WTC11 (cell line): ENCODE data around the gene PCDH7.

Experiments
- GABPB1 ChIP-seq: sonication (generic); formaldehyde crosslinking; IDR thresholded peaks from 2 replicates; pipeline ENCODE4 v1.8.1; 2023; ENCODE audit warnings: mild to moderate bottlenecking, missing genetic modification reagents
- HMGA2 ChIP-seq: fragments of 250-450 bp; sonication (Bioruptor Pico); IDR thresholded peaks from 2 replicates; pipeline ENCODE4 v1.4.0; 2021; ENCODE audit warnings: mild to moderate bottlenecking, moderate library complexity
- NFYB ChIP-seq: sonication (generic); formaldehyde crosslinking; conservative IDR thresholded peaks from 2 replicates; pipeline ENCODE4 v1.8.0; 2022; ENCODE audit warnings: low read depth, missing genetic modification reagents
- TF ChIP-seq, protein P1 (sequence below): fragments of 200-600 bp; IDR thresholded peaks from 2 replicates; pipeline ENCODE4 v1.8.0; 2022; ENCODE audit warnings: antibody characterized with exemption
- TF ChIP-seq, protein P2 (sequence below): sonication (generic); formaldehyde crosslinking; conservative IDR thresholded peaks from 2 replicates; pipeline ENCODE4 v1.8.1; 2022; ENCODE audit warnings: mild to moderate bottlenecking, missing genetic modification reagents
- TF ChIP-seq, protein P3 (sequence below): sonication (generic); formaldehyde crosslinking; IDR thresholded peaks from 2 replicates; pipeline ENCODE4 v1.8.0; 2022; ENCODE audit warnings: mild to moderate bottlenecking, missing genetic modification reagents
- TF ChIP-seq, protein P4 (sequence below): fragments of 250-450 bp; sonication (Bioruptor Pico); IDR thresholded peaks from 2 replicates; pipeline ENCODE4 v2.1.2; 2022; ENCODE audit warnings: mild to moderate bottlenecking, moderate library complexity

DNA sequence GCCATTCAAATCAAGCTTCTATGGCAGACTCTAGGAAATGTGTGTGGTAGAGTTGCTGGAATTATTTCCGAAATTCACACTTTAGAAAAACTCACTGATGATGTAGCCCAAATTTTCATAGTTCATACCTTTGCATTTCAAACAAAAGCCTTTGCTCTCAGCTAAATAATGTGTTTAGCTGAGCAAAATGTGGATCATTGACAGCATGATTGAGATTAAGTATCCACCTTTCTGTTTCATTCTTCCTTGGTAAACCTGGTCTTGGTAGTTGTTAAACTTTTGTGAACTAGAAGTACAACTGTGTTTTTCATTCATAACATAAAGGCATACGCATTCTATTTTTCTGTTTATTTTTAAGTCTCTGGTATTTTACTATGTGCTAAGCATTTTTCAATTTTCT lies 7.2 kb downstream of the PCDH7 start:
- TF ChIP-seq, protein P1, sequence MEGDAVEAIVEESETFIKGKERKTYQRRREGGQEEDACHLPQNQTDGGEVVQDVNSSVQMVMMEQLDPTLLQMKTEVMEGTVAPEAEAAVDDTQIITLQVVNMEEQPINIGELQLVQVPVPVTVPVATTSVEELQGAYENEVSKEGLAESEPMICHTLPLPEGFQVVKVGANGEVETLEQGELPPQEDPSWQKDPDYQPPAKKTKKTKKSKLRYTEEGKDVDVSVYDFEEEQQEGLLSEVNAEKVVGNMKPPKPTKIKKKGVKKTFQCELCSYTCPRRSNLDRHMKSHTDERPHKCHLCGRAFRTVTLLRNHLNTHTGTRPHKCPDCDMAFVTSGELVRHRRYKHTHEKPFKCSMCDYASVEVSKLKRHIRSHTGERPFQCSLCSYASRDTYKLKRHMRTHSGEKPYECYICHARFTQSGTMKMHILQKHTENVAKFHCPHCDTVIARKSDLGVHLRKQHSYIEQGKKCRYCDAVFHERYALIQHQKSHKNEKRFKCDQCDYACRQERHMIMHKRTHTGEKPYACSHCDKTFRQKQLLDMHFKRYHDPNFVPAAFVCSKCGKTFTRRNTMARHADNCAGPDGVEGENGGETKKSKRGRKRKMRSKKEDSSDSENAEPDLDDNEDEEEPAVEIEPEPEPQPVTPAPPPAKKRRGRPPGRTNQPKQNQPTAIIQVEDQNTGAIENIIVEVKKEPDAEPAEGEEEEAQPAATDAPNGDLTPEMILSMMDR: no peak
- TF ChIP-seq, protein P2, sequence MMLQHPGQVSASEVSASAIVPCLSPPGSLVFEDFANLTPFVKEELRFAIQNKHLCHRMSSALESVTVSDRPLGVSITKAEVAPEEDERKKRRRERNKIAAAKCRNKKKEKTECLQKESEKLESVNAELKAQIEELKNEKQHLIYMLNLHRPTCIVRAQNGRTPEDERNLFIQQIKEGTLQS: no peak
- TF ChIP-seq, protein P3, sequence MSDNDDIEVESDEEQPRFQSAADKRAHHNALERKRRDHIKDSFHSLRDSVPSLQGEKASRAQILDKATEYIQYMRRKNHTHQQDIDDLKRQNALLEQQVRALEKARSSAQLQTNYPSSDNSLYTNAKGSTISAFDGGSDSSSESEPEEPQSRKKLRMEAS (CRISPR knock-in tag): no peak
- TF ChIP-seq GABPB1 (CRISPR knock-in tag) (no peak), NFYB (CRISPR knock-in tag) (no peak), HMGA2 (CRISPR knock-in tag) (no peak)
- TF ChIP-seq, protein P4, sequence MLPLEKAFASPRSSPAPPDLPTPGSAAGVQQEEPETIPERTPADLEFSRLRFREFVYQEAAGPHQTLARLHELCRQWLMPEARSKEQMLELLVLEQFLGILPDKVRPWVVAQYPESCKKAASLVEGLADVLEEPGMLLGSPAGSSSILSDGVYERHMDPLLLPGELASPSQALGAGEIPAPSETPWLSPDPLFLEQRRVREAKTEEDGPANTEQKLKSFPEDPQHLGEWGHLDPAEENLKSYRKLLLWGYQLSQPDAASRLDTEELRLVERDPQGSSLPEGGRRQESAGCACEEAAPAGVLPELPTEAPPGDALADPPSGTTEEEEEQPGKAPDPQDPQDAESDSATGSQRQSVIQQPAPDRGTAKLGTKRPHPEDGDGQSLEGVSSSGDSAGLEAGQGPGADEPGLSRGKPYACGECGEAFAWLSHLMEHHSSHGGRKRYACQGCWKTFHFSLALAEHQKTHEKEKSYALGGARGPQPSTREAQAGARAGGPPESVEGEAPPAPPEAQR (CRISPR knock-in tag): no peak
